Measurements from ENCODE around the gene RPL27A. TPM values are rescaled to one million over a fixed set of nuclear protein-coding genes. Genes with fewer than 3 reads are reported as not detected.

RPL27A gene
- total RNA-seq, 6 experiments from 2014 or later, result 973 to 1,209 (median 1,069) TPM

- Mint-ChIP-seq H3K4me3 (peak overlapping the region; percentile 95), H3K4me1 (ENCODE audit: low read depth) (peaks cover 70% of the 10 kb centered on the region), H3K27ac (peak overlapping the region; percentile 89), H3K36me3 (ENCODE audit: low read depth) (peaks cover 75% of the 10 kb centered on the region), H3K27me3 (ENCODE audit: insufficient read depth) (peaks cover 23% of the 10 kb centered on the region), H3K9me3 (no peaks in the 10 kb centered on the region; the same call in 1 of the 2 replicates)
- peak; percentile 43; the same call in 1 of the 2 replicates for TF ChIP-seq CTCF (IDR thresholded peaks at IDR 0.05)
- DNase-seq, result peak; percentile 95
Observed at GRCh38 chr11:8688414-8689362, 6.1 kb downstream of the RPL27A start.

- H3K27ac Mint-ChIP-seq, result peak overlapping the region; percentile 89
- no peaks in the 10 kb centered on the region; the same call in 1 of the 2 replicates for H3K9me3 Mint-ChIP-seq
- no peak for DNase-seq
- H3K27me3 Mint-ChIP-seq (ENCODE audit: insufficient read depth), result peaks cover 28% of the 10 kb centered on the region
- peak overlapping the region; percentile 95 for H3K4me3 Mint-ChIP-seq
- no peak for TF ChIP-seq CTCF (IDR thresholded peaks at IDR 0.05)
- peaks cover 61% of the 10 kb centered on the region for H3K4me1 Mint-ChIP-seq (ENCODE audit: low read depth)
- peaks cover 73% of the 10 kb centered on the region for H3K36me3 Mint-ChIP-seq (ENCODE audit: low read depth)
Observed at GRCh38 chr11:8689726-8690255, 7.2 kb downstream of the RPL27A start.

GRCh38 chr11:8690374-8691342, 8.1 kb downstream of the RPL27A start:
- no peaks in the 10 kb centered on the region; the same call in 1 of the 2 replicates for H3K9me3 Mint-ChIP-seq
- H3K4me1 Mint-ChIP-seq (ENCODE audit: low read depth), result peaks cover 52% of the 10 kb centered on the region
- H3K27ac Mint-ChIP-seq, result peak overlapping the region; percentile 89
- no peak overlapping the region; the same call in 1 of the 2 replicates for H3K4me3 Mint-ChIP-seq
- no peak for DNase-seq
- peaks cover 28% of the 10 kb centered on the region for H3K27me3 Mint-ChIP-seq (ENCODE audit: insufficient read depth)
- no peak for TF ChIP-seq CTCF (IDR thresholded peaks at IDR 0.05)
- peaks cover 70% of the 10 kb centered on the region for H3K36me3 Mint-ChIP-seq (ENCODE audit: low read depth)

- no peak for DNase-seq
- no peaks in the 10 kb centered on the region; the same call in 1 of the 2 replicates for H3K9me3 Mint-ChIP-seq
- no peak overlapping the region for H3K4me3 Mint-ChIP-seq
- H3K27ac Mint-ChIP-seq, result peak overlapping the region; percentile 3
- H3K27me3 Mint-ChIP-seq (ENCODE audit: insufficient read depth), result peaks cover 28% of the 10 kb centered on the region
- H3K36me3 Mint-ChIP-seq (ENCODE audit: low read depth), result peaks cover 73% of the 10 kb centered on the region
- H3K4me1 Mint-ChIP-seq (ENCODE audit: low read depth), result peaks cover 44% of the 10 kb centered on the region
- no peak for TF ChIP-seq CTCF (IDR thresholded peaks at IDR 0.05)
Observed at GRCh38 chr11:8691601-8692000, 9.0 kb downstream of the RPL27A start.

- no peak for DNase-seq
- no peak for TF ChIP-seq CTCF (IDR thresholded peaks at IDR 0.05)
- H3K4me3 Mint-ChIP-seq, result no peak overlapping the region
- H3K27me3 Mint-ChIP-seq (ENCODE audit: insufficient read depth), result peaks cover 28% of the 10 kb centered on the region
- H3K36me3 Mint-ChIP-seq (ENCODE audit: low read depth), result peaks cover 77% of the 10 kb centered on the region
- H3K9me3 Mint-ChIP-seq, result no peaks in the 10 kb centered on the region; the same call in 1 of the 2 replicates
- no peak overlapping the region; the same call in 1 of the 2 replicates for H3K27ac Mint-ChIP-seq
- peaks cover 36% of the 10 kb centered on the region for H3K4me1 Mint-ChIP-seq (ENCODE audit: low read depth)
Observed at GRCh38 chr11:8692417-8692816, 9.8 kb downstream of the RPL27A start.
